Left ventricle myocardium superior (tissue), 1 donor: Measurements from ENCODE around the gene ADAMTS2. TPM values are rescaled to one million over a fixed set of nuclear protein-coding genes. Genes with fewer than 3 reads are reported as not detected.

ENCODE experiments used
- ATAC-seq: fragments of 200-7000 bp; cut with Tn5 transposase; one replicate; pipeline ENCODE4 v1.9.1; 2020; ENCODE audit warnings: mild to moderate bottlenecking, moderate library complexity
- DNase-seq: peaks from one replicate; pipeline ENCODE4 v3.0.0-alpha.2; 2020
- intact Hi-C: fragments of 100-400 bp; cut with micrococcal nuclease; formaldehyde crosslinking; loops from one replicate; pipeline ENCODE4 v1.11.0; 2022
- total RNA-seq: library from RNA; stranded (reverse); fragmentation: NEBNext Ultra II Directional; extraction: Animal tissue kit (Norgen Biotek cat#: 25700); gene quantifications from one replicate; pipeline ENCODE4 v1.2.1, GENCODE V29; 2021
- donor health status: DM: no; HTN: yes; CAD: no; lungs with severe emphysema.

The ADAMTS2 gene
- total RNA-seq, 1 donor from 2014 or later, result 4.3 TPM

DNA sequence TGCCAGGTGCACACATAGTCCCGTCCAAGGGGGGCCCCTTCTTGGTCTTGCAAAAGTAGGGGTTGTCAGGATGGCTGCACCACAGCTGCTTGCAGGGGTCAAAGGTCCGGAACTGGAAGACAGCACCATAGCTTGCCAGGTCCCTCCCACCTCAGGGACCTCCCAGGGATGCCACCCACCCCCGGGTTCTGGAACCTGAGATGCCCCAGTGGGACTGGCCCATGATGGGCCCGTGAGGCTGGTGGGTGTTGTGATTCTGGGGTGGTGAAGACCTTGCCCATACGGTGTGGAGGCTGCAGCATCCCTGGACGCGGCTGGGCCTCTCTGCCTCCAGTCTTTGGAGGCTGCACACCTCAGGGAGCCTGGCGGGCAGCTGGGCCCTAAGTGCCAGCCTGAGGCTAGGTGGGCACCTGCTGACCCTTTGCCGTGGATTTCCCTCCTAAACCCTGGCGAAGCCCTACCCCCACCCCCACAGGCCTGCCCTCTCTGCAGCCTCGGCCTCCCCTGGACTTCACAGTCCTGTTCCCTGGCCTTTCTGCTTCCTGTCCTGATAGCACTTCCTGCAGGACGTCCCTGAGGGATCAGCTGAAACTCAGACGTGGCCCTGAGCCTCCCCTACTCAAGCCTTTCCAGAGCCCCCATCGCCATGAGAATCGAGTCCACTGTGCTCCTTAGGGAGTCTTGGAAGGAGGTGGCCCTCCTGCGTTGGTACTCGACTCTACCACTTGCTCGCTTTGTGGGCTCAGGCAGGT is 192.9 kb downstream of the ADAMTS2 start:
- peak; percentile 15 for DNase-seq
- intact Hi-C loops, result no loop called here

DNA sequence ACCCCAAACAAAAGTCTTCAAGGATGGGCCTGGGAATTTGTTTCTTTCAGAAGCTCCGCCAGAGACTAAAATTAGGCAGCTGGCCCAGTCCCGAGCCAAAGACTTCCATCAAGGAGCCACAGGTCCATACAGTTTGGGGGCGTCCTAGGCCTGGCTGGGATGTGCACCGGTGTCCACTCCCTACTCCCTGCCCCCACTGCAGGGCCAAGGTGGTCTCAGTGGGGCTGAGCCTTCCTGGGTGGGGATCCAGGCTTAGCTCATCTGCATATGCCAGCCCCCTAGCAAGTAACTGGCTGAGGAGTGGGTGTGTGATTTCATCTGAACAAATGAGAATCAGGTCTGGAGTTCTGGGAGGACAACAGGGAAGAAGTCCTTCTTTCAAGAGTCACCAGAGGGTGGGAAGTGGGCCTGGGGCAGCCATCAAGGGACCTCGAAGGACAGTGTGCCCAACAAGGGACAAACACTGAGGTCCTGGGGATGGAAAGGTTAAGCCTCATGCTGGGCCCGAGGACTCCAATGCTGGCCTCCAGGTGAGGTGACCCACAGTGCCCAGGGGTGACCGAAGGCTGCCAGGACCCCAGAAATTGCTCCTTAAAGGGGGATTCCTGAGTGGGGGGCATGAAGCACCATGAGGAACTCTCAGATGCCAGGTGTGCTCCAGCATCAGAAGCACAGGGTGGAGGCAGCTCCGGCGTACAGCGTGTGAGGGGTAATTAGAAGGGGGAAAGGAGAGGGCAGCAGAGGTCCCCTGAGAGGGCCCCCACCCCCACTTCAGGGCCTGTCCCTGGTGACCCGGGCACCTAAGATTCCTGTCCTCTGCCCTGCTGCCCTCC is 193.8 kb downstream of the ADAMTS2 start:
- ATAC-seq (no peak), DNase-seq (peak; percentile 8)
- intact Hi-C loops, result no loop called here

More for the DNA sequence above, 192.9 kb downstream of the ADAMTS2 start:
- ATAC-seq, result no peak

DNA sequence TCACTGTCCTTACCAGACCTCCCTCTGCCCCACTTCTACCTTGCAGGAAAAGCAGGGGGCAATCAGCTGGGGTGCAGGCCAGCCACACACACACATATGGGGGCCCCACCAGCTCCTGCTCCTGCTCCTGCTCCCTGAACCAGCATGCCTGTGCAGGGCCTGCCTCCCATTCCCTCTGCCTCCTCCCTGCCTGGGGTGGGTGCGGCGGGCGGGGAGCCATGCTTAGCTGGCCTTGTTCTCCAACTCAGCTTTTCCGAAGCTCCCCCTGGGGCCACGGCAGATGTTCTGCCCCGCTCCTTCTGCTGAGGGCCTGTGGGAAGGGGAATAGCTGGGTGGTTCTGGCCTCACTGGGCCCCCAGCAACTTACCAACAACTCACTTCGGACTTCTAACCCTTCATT is 195.2 kb downstream of the ADAMTS2 start:
- intact Hi-C loops, result no loop called here
- DNase-seq (peak; percentile 17), ATAC-seq (no peak)

DNA sequence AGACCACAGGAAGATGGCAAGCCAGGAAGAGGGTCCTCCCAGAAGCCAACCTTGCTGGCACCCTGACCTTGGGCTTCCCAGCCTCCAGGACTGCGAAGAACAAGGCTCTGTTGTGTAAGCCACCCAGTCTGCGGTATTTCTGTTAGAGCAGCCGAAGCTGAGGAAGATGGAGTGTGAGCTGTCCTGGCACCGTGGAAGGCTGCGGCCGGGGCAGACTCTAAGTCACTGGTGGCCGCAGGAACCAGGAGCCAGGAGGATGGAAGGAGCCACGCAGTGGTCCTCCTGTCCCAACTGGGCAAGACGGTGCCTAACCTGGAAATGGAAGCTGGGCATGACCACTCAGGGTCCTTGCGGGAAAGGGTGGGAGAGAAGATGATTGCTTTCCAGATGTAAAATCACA is 196.0 kb downstream of the ADAMTS2 start:
- ATAC-seq, result no peak
- no peak for DNase-seq
- intact Hi-C loops, result no loop called here

DNA sequence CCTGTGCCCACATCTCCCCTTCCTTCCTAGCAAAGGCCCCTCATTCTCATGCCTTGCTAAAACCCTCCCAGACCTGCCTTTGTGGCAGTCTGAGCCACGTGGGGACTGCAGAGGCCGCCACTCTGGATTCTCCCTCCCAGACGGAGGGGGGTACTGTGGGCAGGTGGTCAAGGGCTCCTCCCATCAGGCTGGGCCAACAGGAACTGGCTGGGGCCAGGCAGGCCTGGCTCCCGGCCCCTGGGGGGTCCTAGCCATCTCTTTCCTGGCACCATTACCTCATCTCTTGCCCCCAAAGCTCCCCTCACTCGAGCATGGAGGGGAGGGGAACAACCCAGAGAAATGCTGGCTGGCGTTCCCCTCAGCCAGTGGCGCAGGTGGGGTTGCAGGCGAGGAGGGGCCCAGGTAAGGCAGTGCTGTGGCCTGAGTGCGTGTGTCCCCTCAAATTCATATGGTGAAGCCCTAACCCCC is 196.5 kb downstream of the ADAMTS2 start:
- peak; percentile 5 for DNase-seq
- intact Hi-C loops, result no loop called here
- ATAC-seq, result no peak

DNA sequence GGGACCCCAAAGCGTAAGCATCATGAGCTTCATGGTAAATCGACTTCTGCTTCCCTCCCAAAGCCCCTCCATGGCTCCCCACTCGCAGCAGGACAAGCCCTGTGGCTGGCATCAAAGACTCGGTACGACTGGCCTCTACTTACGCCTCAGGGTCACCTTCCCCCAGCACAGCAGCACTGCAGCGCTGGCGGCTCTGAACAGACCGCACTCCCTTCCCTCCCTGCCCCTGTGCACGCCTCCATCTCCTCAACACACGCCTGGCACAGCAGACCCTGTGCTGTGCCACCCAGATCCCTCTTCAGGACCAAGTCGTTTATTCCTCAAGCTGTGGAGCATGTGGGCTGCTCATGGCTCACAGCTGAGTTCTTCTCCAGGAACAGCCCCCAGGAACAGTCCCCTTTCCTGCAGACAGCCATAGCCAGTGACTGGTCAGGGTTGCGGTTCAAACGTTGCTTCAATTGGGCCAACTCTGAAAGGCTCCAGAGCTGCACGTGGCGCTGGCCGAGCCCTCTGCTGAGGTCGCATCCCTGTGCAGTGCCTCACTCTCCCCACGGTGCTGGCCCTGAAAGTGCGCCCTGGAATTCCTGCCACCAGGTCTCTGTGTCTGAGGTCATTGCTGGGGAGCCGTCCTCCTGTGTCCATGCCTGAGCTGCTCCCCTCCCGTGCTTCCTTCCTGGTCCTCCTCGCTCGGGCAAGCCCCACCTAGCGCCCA is 197.1 kb downstream of the ADAMTS2 start:
- intact Hi-C loops, result no loop called here
- DNase-seq, result peak; percentile 15
- ATAC-seq, result no peak

DNA sequence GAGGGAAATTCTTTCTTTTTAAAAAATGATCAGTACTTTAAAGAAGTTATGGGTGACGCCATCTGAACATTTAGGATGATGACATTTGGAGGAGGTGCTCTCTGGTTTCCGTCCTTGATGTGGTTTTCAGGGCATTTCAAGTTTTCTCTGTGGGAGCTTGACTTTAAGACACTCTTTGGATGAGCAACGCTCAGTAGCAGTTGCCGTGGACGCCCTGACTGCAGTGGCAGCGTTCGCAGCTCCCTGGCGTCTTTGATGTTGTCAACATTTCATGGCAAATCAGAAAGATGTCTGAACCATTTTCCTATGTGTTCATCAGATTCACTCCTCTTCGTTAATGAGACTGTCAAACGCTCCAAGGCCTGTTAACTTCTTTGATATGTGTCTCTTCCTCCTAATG is 199.0 kb downstream of the ADAMTS2 start:
- intact Hi-C loops, result no loop called here
- DNase-seq, result no peak
- ATAC-seq, result no peak

DNA sequence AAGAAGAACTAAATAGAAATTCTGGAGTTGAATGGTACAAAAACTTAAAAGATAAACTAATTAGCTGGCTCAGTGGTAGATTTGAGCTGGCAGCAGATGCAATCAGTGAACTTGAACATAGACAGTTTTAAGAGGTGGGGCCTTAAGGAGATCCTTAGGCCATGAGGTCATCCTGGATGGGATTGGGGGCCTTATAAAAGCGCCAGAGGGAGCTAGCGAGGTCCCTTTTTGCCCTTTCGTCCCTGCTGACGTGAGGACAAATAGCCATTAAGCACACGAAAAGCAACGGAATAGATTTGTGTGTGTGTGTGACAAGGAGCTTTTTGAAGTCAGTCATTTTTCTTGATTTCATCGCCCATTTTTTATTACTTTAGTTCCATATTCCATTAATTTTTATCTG is 201.8 kb downstream of the ADAMTS2 start:
- DNase-seq (no peak), ATAC-seq (no peak)
- intact Hi-C loops, result no loop called here

DNA sequence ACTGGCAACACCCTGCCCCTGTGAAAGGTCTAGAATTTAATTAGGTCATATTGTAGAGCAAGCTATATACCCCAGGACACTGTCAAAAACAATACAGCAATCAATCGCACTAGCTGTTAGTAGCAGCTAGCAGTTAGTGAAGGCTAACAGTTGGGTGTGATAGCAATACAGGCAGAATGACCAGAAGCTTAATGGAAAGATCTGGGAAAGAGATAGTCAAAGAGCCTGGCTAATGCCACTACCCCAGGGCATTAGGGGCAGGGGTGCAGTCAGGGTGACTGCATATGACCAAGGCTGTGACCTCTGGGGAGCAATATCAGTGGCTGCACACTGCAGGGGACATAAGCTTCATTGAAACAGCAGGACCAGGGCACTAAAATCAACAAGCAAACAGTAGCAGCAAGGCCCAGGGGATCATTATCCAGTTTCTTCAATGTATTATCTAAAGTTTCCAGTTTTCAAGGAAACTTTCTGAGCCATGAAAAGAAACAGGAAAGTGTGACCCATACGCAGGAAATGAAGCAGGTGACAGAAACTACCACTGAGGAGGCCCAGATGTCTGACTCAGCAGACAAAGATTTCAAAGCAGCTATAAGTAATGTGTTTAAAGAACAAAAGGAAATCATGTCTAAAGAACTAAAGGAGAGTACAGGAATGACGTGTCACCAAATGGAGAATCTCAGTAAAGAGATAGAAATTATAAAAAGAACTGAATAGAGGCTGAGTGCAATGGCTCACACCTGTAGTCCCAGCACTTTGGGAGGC is 202.6 kb downstream of the ADAMTS2 start:
- no peak for DNase-seq
- intact Hi-C loops, result no loop called here
- ATAC-seq, result no peak

DNA sequence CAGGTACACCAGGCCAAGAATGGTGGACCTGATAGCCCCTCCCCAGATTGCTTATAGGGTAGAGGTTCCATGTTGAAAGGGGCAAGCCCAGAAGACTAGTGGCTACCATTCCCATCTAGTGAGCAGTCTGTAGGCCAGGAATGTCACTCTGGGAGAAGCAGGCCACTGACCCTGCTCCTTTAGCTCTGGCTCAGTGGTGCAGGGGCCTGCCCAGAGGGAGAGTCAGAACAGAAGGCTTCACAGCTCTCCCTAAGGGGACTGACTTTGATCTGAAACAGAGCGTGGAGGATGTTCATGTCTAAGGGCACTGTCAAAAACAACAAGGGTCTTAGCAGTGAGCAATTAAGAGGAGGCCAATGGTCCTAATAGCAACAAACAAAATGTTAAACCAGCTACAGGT is 203.4 kb downstream of the ADAMTS2 start:
- DNase-seq, result no peak
- intact Hi-C loops, result no loop called here
- ATAC-seq, result no peak

DNA sequence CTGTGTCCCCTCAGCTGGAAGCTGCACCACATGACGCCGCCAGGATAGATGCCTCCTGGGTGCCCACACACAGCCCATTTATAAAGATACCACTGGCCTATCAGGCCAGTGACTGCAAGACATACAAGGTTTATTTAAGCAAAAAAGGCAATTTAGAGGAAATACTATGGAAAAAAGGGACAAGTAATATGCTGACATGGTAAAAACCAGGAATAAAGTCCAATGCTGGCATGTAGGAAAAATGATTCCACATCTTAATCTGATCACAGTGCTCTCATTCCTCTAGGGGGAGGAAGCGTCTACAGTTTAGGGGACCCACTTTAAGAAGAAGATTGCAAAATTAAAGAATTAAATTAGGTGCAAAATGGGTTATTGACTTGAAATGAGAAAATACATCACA is 205.0 kb downstream of the ADAMTS2 start:
- DNase-seq, result no peak
- intact Hi-C loops, result no loop called here
- ATAC-seq, result no peak

DNA sequence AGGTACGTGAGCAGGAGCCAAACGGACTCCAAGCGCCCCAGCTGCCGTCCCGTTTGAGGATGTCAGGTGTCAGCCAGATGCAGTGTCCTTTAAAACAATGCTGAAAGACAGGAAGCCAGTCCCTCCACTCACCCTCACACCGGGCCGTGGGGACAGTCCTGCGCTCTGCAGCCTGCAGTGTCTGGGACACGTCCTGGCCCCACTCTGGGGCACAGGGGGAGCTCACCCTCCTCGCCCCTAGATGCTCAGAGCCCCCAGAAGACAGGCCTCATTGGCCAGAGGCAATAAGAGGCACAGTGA is 205.4 kb downstream of the ADAMTS2 start:
- intact Hi-C loops, result no loop called here
- ATAC-seq (no peak), DNase-seq (no peak)

DNA sequence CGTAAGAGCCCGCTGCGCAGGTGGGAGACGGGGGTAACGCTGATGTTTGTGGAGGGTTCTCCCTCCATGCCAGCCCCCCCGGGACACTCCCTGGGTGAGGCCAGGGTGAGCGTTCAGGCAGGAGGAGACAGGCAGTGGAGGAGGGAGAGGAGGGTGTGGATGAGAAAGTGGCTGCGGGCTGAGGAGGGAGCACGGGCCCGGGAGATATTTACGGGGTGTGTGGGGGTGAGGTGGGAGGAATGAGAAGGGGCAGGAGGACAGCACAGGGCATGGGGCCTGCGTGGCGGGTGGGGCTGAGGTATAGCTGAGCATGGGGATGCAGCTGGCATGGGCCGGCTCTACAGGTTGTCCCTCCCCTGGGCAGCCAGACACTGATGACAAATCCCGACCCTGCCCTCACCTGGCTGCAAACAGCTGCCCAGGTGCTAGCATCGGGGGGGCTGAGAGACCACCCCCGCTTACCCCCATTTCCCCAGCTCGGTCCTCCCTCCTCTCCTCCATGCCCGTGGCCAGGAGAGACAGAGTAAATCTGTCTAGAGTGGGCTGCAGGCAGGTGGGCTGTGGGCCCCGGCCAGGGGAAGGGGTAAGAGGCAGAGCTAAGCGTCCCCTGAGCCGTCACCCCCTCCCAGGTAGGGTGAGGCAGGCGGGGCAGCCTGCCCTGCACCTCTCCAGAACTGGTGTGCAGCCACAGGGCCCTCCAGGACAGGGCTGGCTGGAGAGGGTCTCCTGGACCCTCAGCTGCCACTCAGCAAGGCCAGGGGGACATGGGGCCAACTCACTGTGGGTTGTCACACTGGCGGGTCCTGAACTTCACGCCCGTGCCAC is 205.9 kb downstream of the ADAMTS2 start:
- intact Hi-C loops, result no loop called here
- no peak for ATAC-seq
- DNase-seq, result no peak

DNA sequence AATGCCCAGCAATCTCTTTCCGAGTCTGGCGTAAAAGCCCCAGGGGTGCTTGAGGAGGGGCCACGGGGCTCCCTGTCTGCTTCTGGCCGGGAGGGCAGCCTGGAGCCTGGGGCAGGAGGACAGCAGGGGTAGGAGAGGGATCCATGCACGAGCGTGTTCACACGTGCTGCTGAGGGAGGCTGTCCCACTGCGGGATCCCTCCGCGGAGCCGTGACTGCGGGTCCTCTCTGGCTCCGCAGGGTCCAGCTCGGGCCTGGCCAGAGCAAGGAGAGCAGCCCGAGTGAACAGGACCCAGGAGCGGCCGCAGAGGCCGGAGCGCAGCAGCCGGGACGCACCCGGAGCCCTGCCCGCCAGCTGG is 206.7 kb downstream of the ADAMTS2 start:
- ATAC-seq (no peak), DNase-seq (no peak)
- intact Hi-C loops, result no loop called here

DNA sequence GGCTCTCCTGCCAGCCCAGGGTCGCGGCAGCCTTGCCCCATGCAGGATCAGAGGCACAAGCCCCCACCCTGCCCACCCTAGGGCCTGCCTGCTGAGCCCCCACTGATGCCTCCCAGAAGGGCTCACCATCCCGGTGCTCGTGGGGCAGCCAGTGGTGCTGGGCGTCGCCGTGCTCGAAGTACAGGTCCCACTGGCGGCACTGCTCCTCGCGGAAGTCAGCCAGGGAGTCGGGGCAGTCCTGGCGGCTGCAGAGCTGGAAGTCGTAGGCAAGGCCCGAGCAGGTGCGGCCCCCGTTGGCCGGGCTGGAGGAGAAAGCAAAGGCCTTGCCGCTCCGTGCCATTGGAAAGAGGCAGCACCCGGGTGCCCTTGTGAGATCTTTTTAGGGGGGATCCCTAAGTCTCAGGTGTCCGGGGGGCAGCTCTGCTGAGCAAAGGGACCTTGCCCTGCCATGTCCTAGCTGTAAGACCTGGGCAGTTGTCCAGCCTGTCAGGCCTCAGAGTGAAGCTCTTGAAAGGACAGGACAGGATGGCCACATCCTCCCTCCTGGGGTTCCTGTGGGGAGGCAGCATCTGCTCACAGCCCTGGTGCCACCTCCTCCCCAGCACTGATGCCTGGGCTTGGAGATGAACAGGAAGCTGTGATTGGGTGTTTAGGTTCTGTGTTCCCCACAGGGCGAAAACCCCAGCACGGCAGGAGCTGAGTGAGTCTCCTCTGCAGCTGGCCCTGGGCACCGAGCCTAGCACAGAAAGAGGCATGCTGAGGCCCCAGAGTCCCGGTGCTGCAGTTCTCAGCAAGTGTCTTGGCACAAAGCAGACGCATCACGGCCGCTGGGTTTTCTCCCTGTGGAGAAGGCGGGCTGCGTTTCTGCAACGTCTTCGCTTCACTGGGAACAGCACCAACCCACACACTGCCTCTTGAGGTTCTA is 207.4 kb downstream of the ADAMTS2 start:
- DNase-seq (no peak), ATAC-seq (no peak)
- intact Hi-C loops, result no loop called here

DNA sequence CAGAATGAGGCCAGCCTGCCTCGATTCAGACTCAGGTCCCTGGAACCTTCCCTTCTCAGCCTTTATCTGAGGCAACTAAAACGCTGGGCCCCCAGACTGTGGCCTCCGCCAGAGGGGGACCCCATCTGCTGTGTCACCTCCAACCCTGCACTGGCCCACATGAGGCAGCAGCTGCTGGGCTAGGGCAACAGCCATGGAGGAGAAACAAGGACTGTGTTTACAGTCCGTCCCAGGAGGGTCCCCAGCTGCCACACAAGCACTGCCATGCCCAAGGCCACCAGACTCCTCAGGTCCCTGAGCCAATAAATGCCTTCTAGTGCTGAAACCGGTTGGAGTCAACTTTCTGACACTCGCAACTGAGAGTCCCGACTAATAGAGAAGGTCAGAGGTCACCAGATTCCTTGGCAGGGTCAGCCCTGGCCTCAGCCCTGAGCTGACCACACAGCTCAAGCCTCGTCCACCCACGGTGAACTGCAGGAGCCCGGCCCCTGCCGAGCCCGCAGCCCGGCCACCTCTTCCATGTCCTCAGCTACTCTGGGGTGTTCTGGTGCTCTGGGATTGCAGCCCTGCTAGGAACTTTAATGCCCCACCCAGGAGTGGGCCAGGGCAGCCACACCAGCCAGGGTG is 208.1 kb downstream of the ADAMTS2 start:
- intact Hi-C loops, result no loop called here
- ATAC-seq (no peak), DNase-seq (no peak)
